ENCODE measurements around the gene TTC7B.
A peak's percentile ranks its signal among the peaks of the same experiment; 100 is the strongest.

Gene TTC7B

DNA sequence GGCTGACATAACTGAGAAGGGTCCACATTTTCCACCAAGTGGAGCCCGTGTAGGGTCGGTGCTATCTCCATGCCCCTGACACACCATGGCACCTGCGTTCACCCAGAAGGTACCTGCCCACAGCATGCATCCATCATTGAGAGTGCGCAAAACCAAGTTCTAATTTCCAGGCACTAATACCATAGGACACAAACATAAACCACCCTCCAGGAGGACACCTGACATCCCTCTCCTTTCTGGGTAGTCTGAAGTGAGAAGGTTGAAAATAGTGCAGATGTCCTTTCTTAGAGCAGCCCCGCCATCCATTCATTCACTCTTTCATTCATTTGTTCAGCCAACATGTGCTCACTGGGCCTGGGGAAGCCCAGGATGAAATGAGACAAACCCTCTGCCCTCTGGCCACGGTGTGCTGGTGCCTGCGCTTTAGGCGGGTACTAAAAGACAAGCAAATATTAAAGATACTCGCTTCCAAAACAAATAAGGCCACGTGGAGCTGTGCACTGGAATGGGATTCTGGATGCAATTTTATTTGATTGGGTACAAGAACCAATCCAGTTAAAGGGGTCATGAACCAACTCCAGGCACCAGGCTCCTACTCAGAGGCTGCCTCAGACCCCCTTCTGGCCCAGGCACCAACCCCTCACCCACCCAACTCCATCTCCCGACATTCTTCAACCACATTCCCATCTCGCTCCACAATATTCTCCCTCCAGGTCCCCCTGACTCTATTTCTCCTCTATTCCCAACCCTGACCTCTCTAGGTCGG, 1.2 kb downstream of the TTC7B start:
- WGBS: 83% methylated on average over 13 of the region's 13 CpGs

DNA sequence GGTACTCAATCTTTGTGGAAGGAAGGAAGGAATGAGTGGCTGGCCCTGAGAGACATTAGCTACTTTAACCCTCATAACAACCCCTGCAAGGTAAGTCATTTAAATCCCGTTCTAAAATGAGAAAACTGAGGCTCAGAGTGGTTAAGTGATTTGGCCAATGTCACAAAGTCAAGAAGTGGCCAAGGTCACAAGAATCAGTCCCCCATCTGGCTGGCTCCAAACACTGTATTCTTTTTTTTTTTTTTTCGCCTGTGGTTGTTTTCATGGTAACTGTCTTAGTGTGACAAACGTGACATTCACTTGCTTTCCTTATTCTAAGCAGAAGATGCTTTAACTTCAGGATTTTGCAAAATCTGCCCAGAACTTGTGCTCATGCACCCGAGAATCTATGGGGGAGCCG, 2.8 kb downstream of the TTC7B start:
- Histone ChIP-seq H3K4me3 (ENCODE audit: low read length) (no peak overlapping the region), H3K27ac (ENCODE audit: low read depth, low read length) (no peak overlapping the region), H3K9ac (ENCODE audit: low read depth, low read length) (no peak overlapping the region), H3K36me3 (ENCODE audit: insufficient read depth, low read length) (no peaks in the 10 kb centered on the region), H3K4me1 (ENCODE audit: insufficient read depth, low read length) (no peaks in the 10 kb centered on the region), H3K27me3 (ENCODE audit: insufficient read depth, low read length) (peaks cover 16% of the 10 kb centered on the region), H3K9me3 (ENCODE audit: insufficient read depth, low read depth, low read length) (no peaks in the 10 kb centered on the region)
- WGBS: 84% methylated on average over 4 of the region's 5 CpGs

More for the DNA sequence above, 1.2 kb downstream of the TTC7B start:
- Histone ChIP-seq H3K4me1 (ENCODE audit: insufficient read depth, low read length) (no peaks in the 10 kb centered on the region), H3K4me3 (ENCODE audit: low read length) (peak overlapping the region; percentile 51), H3K27ac (ENCODE audit: low read depth, low read length) (no peak overlapping the region), H3K36me3 (ENCODE audit: insufficient read depth, low read length) (no peaks in the 10 kb centered on the region), H3K27me3 (ENCODE audit: insufficient read depth, low read length) (peaks cover 16% of the 10 kb centered on the region), H3K9me3 (ENCODE audit: insufficient read depth, low read depth, low read length) (no peaks in the 10 kb centered on the region), H3K9ac (ENCODE audit: low read depth, low read length) (no peak overlapping the region)

GRCh38 chr14:90812109-90812508, 4.1 kb downstream of the TTC7B start:
- H3K9ac ChIP-seq (ENCODE audit: low read depth, low read length): no peak overlapping the region
- no peak overlapping the region for H3K27ac ChIP-seq (ENCODE audit: low read depth, low read length)
- H3K9me3 ChIP-seq (ENCODE audit: insufficient read depth, low read depth, low read length): no peaks in the 10 kb centered on the region
- no peaks in the 10 kb centered on the region for H3K4me1 ChIP-seq (ENCODE audit: insufficient read depth, low read length)
- H3K36me3 ChIP-seq (ENCODE audit: insufficient read depth, low read length): no peaks in the 10 kb centered on the region
- WGBS: 91% methylated on average over 5 of the region's 5 CpGs
- H3K4me3 ChIP-seq (ENCODE audit: low read length): no peak overlapping the region
- H3K27me3 ChIP-seq (ENCODE audit: insufficient read depth, low read length): peaks cover 16% of the 10 kb centered on the region

DNA sequence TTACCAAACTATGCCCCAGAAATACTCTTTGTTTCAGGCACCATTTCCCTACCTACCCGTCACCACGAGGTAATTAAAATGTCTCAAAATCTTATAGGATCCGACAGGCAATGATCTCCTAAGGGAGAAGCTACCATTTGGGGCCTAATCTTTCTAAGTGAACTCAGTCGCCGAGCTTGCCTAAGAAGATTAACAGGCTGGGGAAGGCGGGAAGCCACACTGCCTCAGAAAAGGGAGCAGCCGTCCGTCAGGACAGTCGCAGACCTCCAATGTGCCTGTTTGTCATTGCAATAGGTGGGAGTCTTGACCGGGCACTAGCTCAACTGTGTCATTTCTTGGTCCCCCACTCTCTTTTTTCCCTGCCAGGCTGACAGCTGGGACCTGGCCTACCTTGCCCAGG, 4.6 kb downstream of the TTC7B start:
- Histone ChIP-seq H3K36me3 (ENCODE audit: insufficient read depth, low read length) (no peaks in the 10 kb centered on the region), H3K4me3 (ENCODE audit: low read length) (no peak overlapping the region), H3K27me3 (ENCODE audit: insufficient read depth, low read length) (peaks cover 12% of the 10 kb centered on the region), H3K9me3 (ENCODE audit: insufficient read depth, low read depth, low read length) (no peaks in the 10 kb centered on the region), H3K9ac (ENCODE audit: low read depth, low read length) (no peak overlapping the region), H3K27ac (ENCODE audit: low read depth, low read length) (no peak overlapping the region), H3K4me1 (ENCODE audit: insufficient read depth, low read length) (no peaks in the 10 kb centered on the region)
- 93% methylated on average over 10 of the region's 10 CpGs for WGBS

DNA sequence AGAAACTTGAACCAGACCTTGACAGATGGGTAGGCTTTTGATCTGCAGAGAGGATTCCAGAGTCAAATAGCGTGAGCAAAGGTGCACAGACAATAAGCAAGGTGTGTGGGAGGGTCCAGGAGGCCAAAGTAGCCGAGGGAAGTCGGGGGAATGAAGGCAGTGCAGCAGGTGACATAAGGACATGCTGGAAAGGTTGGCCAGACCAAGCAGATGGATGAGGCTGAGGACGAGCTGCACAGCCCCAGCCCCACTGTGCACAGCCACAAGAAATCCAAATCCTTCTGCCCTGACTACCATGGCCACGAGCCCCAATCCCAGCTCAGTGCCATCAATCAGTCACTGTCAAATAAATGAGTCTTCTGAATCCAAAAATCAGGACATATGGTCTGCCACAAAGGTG, 5.4 kb downstream of the TTC7B start:
- Histone ChIP-seq H3K27me3 (ENCODE audit: insufficient read depth, low read length) (peaks cover 11% of the 10 kb centered on the region; the same call in 1 of the 2 replicates), H3K4me3 (ENCODE audit: low read length) (no peak overlapping the region), H3K27ac (ENCODE audit: low read depth, low read length) (no peak overlapping the region), H3K36me3 (ENCODE audit: insufficient read depth, low read length) (no peaks in the 10 kb centered on the region), H3K9me3 (ENCODE audit: insufficient read depth, low read depth, low read length) (no peaks in the 10 kb centered on the region), H3K4me1 (ENCODE audit: insufficient read depth, low read length) (no peaks in the 10 kb centered on the region), H3K9ac (ENCODE audit: low read depth, low read length) (no peak overlapping the region)
- WGBS: 91% methylated on average over 5 of the region's 5 CpGs

- WGBS: 94% methylated on average over 7 of the region's 7 CpGs
- peaks cover under 1% of the 10 kb centered on the region; the same call in 1 of the 2 replicates for H3K27me3 ChIP-seq (ENCODE audit: insufficient read depth, low read length)
These were observed 6.5 kb downstream of the TTC7B start for GRCh38 chr14:90809530-90810312.

GRCh38 chr14:90808759-90809529, 7.3 kb downstream of the TTC7B start:
- Histone ChIP-seq H3K4me3 (ENCODE audit: low read length) (no peak overlapping the region), H3K36me3 (ENCODE audit: insufficient read depth, low read length) (no peaks in the 10 kb centered on the region), H3K4me1 (ENCODE audit: insufficient read depth, low read length) (0 out of 2 replicates have a peak, but pooled peaks cover 3% of the 10 kb centered on the region), H3K9ac (ENCODE audit: low read depth, low read length) (no peak overlapping the region), H3K27ac (ENCODE audit: low read depth, low read length) (no peak overlapping the region), H3K27me3 (ENCODE audit: insufficient read depth, low read length) (no peaks in the 10 kb centered on the region), H3K9me3 (ENCODE audit: insufficient read depth, low read depth, low read length) (no peaks in the 10 kb centered on the region)
- WGBS: 91% methylated on average over 15 of the region's 15 CpGs

More at GRCh38 chr14:90809530-90810312, 6.5 kb downstream of the TTC7B start:
- Histone ChIP-seq H3K9me3 (ENCODE audit: insufficient read depth, low read depth, low read length) (no peaks in the 10 kb centered on the region), H3K4me1 (ENCODE audit: insufficient read depth, low read length) (no peaks in the 10 kb centered on the region), H3K27ac (ENCODE audit: low read depth, low read length) (no peak overlapping the region), H3K9ac (ENCODE audit: low read depth, low read length) (no peak overlapping the region), H3K36me3 (ENCODE audit: insufficient read depth, low read length) (no peaks in the 10 kb centered on the region), H3K4me3 (ENCODE audit: low read length) (no peak overlapping the region)

- Histone ChIP-seq H3K4me1 (ENCODE audit: insufficient read depth, low read length) (0 out of 2 replicates have a peak, but pooled peaks cover 3% of the 10 kb centered on the region), H3K4me3 (ENCODE audit: low read length) (no peak overlapping the region), H3K27ac (ENCODE audit: low read depth, low read length) (no peak overlapping the region), H3K27me3 (ENCODE audit: insufficient read depth, low read length) (no peaks in the 10 kb centered on the region), H3K9me3 (ENCODE audit: insufficient read depth, low read depth, low read length) (no peaks in the 10 kb centered on the region), H3K36me3 (ENCODE audit: insufficient read depth, low read length) (no peaks in the 10 kb centered on the region), H3K9ac (ENCODE audit: low read depth, low read length) (no peak overlapping the region)
- 94% methylated on average over 6 of the region's 6 CpGs for whole genome bisulfite sequencing
These were observed 9.2 kb downstream of the TTC7B start for GRCh38 chr14:90807060-90807459.

GRCh38 chr14:90805662-90806540, 10.3 kb downstream of the TTC7B start:
- no peak overlapping the region for H3K9ac ChIP-seq (ENCODE audit: low read depth, low read length)
- no peaks in the 10 kb centered on the region for H3K27me3 ChIP-seq (ENCODE audit: insufficient read depth, low read length)

DNA sequence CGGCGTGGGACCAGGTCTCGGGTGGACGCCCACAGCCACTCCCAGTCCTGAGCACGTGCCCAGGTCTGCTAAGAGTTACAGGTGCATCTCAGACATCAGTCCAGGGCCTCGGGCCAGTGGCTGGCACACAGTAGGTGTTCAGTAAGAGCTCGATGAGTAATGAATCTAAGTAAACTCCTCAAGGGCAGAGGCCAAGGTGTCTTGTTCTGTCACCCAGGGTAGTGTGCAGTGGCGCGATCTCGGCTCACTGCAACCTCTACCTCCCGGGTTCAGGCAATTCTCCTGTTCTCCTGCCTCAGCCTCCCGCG, 11.2 kb downstream of the TTC7B start:
- no peaks in the 10 kb centered on the region for H3K27me3 ChIP-seq (ENCODE audit: insufficient read depth, low read length)
- no peaks in the 10 kb centered on the region for H3K36me3 ChIP-seq (ENCODE audit: insufficient read depth, low read length)
- WGBS: 96% methylated on average over 13 of the region's 13 CpGs
- H3K9me3 ChIP-seq (ENCODE audit: insufficient read depth, low read depth, low read length): no peaks in the 10 kb centered on the region
- no peak overlapping the region for H3K4me3 ChIP-seq (ENCODE audit: low read length)
- H3K9ac ChIP-seq (ENCODE audit: low read depth, low read length): no peak overlapping the region
- 0 out of 2 replicates have a peak, but pooled peaks cover 3% of the 10 kb centered on the region for H3K4me1 ChIP-seq (ENCODE audit: insufficient read depth, low read length)
- no peak overlapping the region for H3K27ac ChIP-seq (ENCODE audit: low read depth, low read length)

More at GRCh38 chr14:90805662-90806540, 10.3 kb downstream of the TTC7B start:
- Histone ChIP-seq H3K4me1 (ENCODE audit: insufficient read depth, low read length) (0 out of 2 replicates have a peak, but pooled peaks cover 3% of the 10 kb centered on the region), H3K27ac (ENCODE audit: low read depth, low read length) (no peak overlapping the region), H3K4me3 (ENCODE audit: low read length) (no peak overlapping the region), H3K36me3 (ENCODE audit: insufficient read depth, low read length) (no peaks in the 10 kb centered on the region), H3K9me3 (ENCODE audit: insufficient read depth, low read depth, low read length) (no peaks in the 10 kb centered on the region)
- 87% methylated on average over 21 of the region's 21 CpGs for WGBS
